GM10266 (cell line): ENCODE data around the gene PIH1D2.
A peak's percentile ranks its signal among the peaks of the same experiment; 100 is the strongest.

Source experiments
- DNase-seq: peaks from one replicate; pipeline ENCODE4 v3.0.0; 2012; ENCODE audit errors: extremely low spot score
- TF ChIP-seq, protein P1 (sequence below): IDR thresholded peaks from 2 replicates; pipeline ENCODE4 v1.5.1; 2012; ENCODE audit warnings: mild to moderate bottlenecking, low read depth; ENCODE audit not compliant: control insufficient read depth, insufficient read depth; ENCODE audit errors: missing control alignments

Gene PIH1D2

DNA sequence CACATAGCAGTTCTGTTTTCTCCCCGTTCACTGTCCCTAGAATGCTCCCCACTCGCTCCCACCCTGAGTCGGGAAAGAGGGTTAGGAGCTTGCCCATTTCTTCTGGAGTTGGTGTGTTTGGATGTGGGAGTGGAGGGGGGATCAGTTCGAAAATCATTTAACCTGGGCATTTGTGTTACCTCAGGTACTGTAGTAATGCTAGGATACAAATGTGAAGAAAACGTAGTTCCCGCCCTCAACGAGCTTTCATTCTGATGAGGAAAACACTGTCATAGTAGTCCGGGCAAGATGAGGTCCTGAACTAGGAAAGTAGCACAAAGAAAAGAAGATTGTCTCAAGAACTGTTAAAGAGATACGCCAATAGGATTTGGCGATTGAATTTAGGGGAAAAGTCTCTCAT is 13.4 kb upstream of the PIH1D2 start:
- TF ChIP-seq, protein P1, sequence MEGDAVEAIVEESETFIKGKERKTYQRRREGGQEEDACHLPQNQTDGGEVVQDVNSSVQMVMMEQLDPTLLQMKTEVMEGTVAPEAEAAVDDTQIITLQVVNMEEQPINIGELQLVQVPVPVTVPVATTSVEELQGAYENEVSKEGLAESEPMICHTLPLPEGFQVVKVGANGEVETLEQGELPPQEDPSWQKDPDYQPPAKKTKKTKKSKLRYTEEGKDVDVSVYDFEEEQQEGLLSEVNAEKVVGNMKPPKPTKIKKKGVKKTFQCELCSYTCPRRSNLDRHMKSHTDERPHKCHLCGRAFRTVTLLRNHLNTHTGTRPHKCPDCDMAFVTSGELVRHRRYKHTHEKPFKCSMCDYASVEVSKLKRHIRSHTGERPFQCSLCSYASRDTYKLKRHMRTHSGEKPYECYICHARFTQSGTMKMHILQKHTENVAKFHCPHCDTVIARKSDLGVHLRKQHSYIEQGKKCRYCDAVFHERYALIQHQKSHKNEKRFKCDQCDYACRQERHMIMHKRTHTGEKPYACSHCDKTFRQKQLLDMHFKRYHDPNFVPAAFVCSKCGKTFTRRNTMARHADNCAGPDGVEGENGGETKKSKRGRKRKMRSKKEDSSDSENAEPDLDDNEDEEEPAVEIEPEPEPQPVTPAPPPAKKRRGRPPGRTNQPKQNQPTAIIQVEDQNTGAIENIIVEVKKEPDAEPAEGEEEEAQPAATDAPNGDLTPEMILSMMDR = no peak
- DNase-seq = no peak

DNA sequence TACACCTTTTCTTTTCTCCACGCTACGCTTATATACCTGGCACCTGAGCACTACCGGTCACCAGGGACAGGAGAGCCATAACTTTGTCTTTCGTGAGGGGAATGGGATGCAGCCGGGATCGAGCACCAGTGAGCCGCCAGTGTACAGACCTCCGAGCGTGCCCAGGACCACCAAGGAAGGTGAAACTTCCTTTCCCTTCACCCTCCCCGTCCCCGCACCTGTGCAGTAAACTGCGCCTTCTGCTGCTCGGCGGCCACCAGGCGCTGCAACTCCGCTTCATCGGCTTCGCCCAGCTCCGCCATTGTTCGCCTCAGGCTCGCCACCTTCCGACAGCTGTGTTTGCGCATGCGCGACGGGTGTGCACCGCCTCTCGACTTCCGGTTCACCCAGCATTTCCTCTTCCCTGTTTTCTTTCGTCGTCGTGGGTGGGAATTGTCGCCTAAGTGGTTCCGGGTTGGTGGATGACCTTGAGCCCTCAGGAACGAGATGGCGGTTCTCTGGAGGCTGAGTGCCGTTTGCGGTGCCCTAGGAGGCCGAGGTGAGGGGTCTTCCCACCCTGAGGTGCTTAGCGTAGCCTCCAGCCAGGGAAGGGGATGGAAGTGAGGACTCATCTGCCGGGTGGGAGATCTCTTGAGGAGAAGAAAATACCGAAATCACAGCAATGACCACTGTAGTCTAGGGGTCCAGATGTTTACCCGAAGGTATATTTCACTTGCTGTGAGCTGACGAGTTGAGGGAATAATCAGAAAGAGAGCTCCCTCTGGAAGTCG is 12.8 kb upstream of the PIH1D2 start, which contains the start of the genes SDHD and TIMM8B:
Gene SDHD (plus strand): TSS at position 452 of the 770 bp plus-strand sequence. CDS start 35 bp downstream, at position 487.
Gene TIMM8B (minus strand): TSS at position 335 of the 770 bp plus-strand sequence. CDS start 33 bp downstream, at position 302.
- peak; percentile 88 for DNase-seq
- TF ChIP-seq, protein P1 = peak; percentile 40

DNA sequence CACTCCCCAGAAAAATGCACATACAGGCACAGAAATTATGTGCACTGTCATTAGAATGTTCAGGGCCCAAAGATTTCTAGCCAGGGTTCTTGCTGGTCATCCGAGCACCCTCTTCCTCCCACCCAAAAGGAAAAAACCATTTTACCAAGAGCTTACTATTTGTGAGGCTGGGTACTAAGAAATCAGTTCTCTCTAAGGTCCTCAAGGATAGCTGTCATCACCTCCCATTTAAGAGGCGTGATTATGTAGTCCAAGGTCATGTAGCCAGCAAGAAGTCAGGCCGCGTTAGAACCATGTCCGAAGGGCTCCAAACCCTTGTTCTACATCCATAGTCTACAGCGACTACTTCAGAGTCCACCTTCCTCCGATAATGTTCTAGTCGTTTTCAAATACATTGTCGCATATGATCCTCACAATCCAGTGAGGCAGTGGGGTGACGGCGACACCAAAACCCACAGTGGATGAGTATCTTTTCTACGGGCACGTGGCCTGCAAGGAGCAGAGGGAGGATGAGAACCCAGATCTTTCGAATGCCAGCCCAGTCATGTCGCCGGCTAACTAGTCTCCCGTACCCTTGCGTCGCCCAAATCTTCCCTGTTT is 12.1 kb upstream of the PIH1D2 start:
- peak; percentile 22 for DNase-seq
- TF ChIP-seq, protein P1 = no peak

DNA sequence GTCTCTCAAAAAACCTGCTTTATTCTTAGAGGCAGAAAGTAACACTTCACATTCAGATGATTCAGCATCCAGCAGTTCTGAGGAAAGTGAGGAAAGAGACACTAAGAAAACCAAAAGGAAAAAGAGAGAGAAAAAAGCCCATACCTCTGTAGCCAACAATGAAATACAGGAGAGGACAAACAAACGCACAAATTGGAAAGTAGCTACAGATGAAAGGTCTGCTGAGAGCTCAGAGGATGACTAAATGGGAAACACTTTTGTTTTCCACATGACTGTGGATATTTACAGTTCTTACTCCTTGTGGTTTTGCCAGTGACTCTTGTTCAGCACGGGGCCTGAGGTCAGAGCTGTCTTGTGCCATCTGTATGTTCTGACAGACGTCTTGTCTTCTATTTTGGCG is 8.9 kb upstream of the PIH1D2 start:
- TF ChIP-seq, protein P1 = no peak
- DNase-seq = no peak

DNA sequence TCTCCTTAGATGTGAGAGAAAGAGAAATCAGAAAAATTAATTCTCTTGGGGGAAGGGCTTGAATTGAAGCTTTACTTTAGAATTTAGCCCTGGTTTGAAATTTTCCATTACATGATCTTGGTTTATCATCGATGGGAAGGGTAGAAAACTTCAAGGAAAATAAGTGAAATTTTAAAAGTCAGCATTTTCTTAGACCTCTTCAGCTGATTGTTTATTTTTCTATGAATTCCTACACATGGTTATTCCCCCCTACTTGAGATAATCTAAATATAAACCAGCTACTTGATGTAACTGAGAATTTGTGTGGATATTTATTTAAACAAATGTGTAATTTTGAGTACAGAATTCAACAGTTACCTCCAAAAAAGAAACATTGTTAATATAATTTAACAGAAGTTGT is 10.9 kb downstream of the PIH1D2 start:
- no peak for DNase-seq
- TF ChIP-seq, protein P1 = no peak

DNA sequence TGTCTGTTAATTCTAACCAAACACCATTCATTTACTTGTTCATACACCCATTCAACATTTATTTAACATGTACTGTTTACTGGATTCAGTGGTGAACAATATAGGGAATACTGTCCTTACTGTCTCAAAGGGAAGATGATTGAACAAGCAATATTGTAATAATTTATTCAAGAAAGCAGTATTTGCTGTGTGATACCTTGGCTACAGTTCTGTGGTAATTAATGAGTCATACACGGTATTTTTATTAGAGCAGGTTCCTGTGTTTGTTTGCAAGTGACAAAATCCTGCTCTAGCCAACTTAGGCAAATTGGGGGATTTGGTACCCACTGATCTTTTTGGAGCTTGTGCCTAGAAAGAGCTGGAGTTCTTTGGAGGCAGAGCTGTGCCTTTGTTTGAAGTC is 15.7 kb downstream of the PIH1D2 start:
- DNase-seq = no peak
- TF ChIP-seq, protein P1 = no peak

DNA sequence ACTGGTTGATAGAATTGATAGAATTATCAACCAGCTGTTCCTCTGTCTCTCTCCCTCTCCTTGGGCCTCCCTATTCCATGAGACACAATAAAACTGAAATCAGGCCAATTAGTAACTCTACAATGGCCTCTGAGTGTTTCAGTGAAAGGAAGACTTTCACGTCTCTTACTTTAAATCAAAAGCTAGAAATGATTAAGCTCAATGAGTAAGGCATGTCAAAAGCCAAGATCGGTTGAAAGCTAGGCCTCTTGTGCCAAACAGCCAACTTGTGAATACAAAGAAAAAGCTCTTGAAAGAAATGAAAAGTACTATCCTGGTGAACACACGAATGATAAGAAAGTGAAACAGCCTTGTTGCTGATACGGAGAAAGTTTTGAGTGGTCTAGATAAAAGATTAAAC is 16.6 kb downstream of the PIH1D2 start:
- DNase-seq = no peak
- TF ChIP-seq, protein P1 = no peak
